ENCODE measurements around the gene KCTD8. TPM values are rescaled to one million over a fixed set of nuclear protein-coding genes. Genes with fewer than 3 reads are reported as not detected.

Gene KCTD8
- polyA plus RNA-seq, 2 of the 4 experiments (the other 2 are of a cell fraction) = not detected

DNA sequence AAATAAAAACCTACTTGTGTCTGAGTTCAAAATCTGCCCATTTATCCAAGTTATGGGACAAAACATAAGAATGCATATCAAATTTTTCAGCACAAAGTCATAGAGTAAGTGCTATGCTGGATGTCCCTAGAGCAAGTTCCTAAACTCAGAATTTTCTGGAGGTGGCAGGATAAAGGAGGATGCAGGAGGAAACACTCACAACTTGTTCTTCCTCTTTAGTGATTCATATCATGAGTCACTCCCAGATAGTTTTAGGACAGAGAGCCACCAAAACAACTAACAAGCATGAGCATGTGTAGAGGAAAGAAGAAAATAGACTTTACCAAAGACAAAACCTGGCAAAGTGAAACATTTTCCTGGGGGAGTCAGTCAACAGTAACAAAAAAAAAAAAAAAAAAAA, 302.7 kb downstream of the KCTD8 start:
- Histone ChIP-seq H3K27ac (no peak overlapping the region), H3K4me1 (no peaks in the 10 kb centered on the region), H3K4me2 (no peak overlapping the region), H3K4me3 (no peak overlapping the region), H3K9me3 (no peaks in the 10 kb centered on the region)
- no peak for TF ChIP-seq ZFP36 (IDR thresholded peaks at IDR 0.05; ENCODE audit: borderline replicate concordance, partially characterized antibody)
- ATAC-seq (no peak), DNase-seq (ENCODE audit: low read depth in 1 of 2, low spot score in 1 of 2) (no peak), FAIRE-seq (no peak)
- ChIA-PET POLR2A (no interaction called here), CTCF (no interaction called here)

DNA sequence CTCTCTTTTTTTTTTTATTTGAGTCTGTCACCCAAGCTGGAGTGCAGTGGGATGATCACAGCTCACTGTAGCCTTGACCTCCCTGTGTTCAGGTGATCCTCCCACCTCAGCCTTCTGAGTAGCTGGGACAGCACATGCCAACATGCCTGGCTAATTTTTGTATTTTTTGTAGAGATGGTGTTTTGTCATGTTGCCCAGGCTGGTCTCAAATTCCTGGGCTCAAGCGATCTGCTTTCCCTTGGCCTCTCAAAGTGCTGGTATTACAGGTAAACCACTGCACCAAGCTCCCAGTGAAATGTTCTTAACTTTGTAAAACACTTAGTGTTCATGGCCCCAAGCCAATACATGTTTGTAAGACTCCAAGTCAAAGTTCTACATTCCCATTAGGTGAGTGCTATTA, 316.1 kb downstream of the KCTD8 start:
- H3K27ac ChIP-seq = no peak overlapping the region
- ChIA-PET CTCF (no interaction called here), POLR2A (no interaction called here)
- no peaks in the 10 kb centered on the region for H3K4me1 ChIP-seq
- H3K4me3 ChIP-seq = no peak overlapping the region
- no peak overlapping the region for H3K4me2 ChIP-seq
- H3K9me3 ChIP-seq = no peaks in the 10 kb centered on the region
- ATAC-seq = no peak
- TF ChIP-seq EHF (CRISPR knock-in tag; IDR thresholded peaks at IDR 0.05) = no peak
- TF ChIP-seq, protein P1, sequence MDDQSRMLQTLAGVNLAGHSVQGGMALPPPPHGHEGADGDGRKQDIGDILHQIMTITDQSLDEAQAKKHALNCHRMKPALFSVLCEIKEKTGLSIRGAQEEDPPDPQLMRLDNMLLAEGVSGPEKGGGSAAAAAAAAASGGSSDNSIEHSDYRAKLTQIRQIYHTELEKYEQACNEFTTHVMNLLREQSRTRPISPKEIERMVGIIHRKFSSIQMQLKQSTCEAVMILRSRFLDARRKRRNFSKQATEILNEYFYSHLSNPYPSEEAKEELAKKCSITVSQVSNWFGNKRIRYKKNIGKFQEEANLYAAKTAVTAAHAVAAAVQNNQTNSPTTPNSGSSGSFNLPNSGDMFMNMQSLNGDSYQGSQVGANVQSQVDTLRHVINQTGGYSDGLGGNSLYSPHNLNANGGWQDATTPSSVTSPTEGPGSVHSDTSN (IDR thresholded peaks at IDR 0.05) = no peak
- DNase-seq (ENCODE audit: low read depth in 1 of 2, low spot score in 1 of 2) = no peak
- WGBS (ENCODE audit: missing lambda C conversion rate) = 0% methylated on average over 1 of the region's 1 CpG
- no peak for FAIRE-seq

Other genes with a start within 250 kb of the KCTD8 start
- not detected in 2 replicates for gene YIPF7, start 202.8 kb upstream of the KCTD8 start, polyA plus RNA-seq (2011; rRNA removed)
- not detected in 3 replicates for gene YIPF7, start 202.8 kb upstream of the KCTD8 start, polyA plus RNA-seq (2017; fragmentation: RNase III; extraction: RNeasy Plus Mini Kit Qiagen cat#74134 plus additional on column Dnase treatment)
- gene GUF1, start 229.6 kb upstream of the KCTD8 start, polyA plus RNA-seq (2011; rRNA removed) = 15.5 and 23.5 TPM in 2 replicates
- gene GUF1, start 229.6 kb upstream of the KCTD8 start, polyA plus RNA-seq (2017; fragmentation: RNase III; extraction: RNeasy Plus Mini Kit Qiagen cat#74134 plus additional on column Dnase treatment) = 9.9 to 11.2 TPM (median 10.7 TPM) in 3 replicates